Stomach (tissue), 9 donors: Measurements from ENCODE around the gene SIGLEC9. TPM values are rescaled to one million over a fixed set of nuclear protein-coding genes. Genes with fewer than 3 reads are reported as not detected.
A peak's percentile ranks its signal among the peaks of the same experiment; 100 is the strongest.

Experiments
- DNase-seq, 2 donors: peaks; one replicate each; pipeline versions ENCODE4 v3.0.0 to v3.0.0-alpha.2; 2013 to 2019
- H3K27ac ChIP-seq, 5 donors: fragments of 200-600 bp in 4 of 5; sonication (generic) in 4 of 5; one replicate each; pipeline ENCODE4 v1.5.1; 2013 to 2019; ENCODE audit warnings: mild to moderate bottlenecking in 1 of 5, moderate library complexity in 1 of 5
- H3K27me3 ChIP-seq, 3 donors: fragments of 200-600 bp; sonication (generic); one replicate each; pipeline ENCODE4 v1.5.1; 2017 to 2019; ENCODE audit warnings: mixed run types in 1 of 3
- H3K36me3 ChIP-seq, 4 donors: fragments of 200-600 bp; sonication (generic); 1 replicate in 3 of 4; 2 replicates in 1 of 4; pipeline ENCODE4 v1.5.1; 2016 to 2019
- H3K4me1 ChIP-seq, 4 donors: fragments of 200-600 bp; sonication (generic); one replicate each; pipeline ENCODE4 v1.5.1; 2016 to 2019
- H3K4me3 ChIP-seq, 4 donors: fragments of 200-600 bp; sonication (generic) in 3 of 4; one replicate each; pipeline ENCODE4 v1.5.1; 2016 to 2019; ENCODE audit warnings: mild to moderate bottlenecking in 1 of 4
- H3K9me3 ChIP-seq, 4 donors: fragments of 200-600 bp; sonication (generic); one replicate each; pipeline ENCODE4 v1.5.1; 2016 to 2019
- EP300 ChIP-seq: sonication (generic); formaldehyde crosslinking; IDR thresholded peaks from one replicate; pipeline ENCODE4 v1.6.1; 2017; ENCODE audit warnings: antibody characterized with exemption
- POLR2A ChIP-seq, 4 donors: fragments of 450-650 bp; IDR thresholded peaks; one replicate each; pipeline ENCODE4 v1.6.1; 2016; ENCODE audit warnings: antibody characterized with exemption in 4 of 4, control low read depth in 2 of 4, mild to moderate bottlenecking in 1 of 4, moderate library complexity in 1 of 4
- POLR2AphosphoS5 ChIP-seq, 3 donors: sonication (generic); formaldehyde crosslinking; IDR thresholded peaks; one replicate each; pipeline ENCODE4 v1.6.1; 2016; ENCODE audit warnings: antibody characterized with exemption in 3 of 3
- WGBS, 5 donors: extraction: QIAGEN DNeasy Blood & Tissue Kit in 3 of 5; methylation state at CpG; one replicate each; pipeline versions ENCODE4 v1.1.5 to v1.1.7; 2013 to 2018; 5-methylcytosine and 5-hydroxymethylcytosine counted together
- intact Hi-C: fragments of 100-400 bp; cut with DNase I; formaldehyde crosslinking; loops from one replicate; pipeline ENCODE4 v1.15.1; 2023; ENCODE audit warnings: low total_unique reads
- polyA plus RNA-seq, 3 donors: library from polyadenylated mRNA; stranded (reverse); fragments of 200-250 nt; gene quantifications; one replicate each; pipeline ENCODE4 v1.2.3, GENCODE V29; 2013
- total RNA-seq, 5 donors: library from RNA; depleted of rRNA; stranded (reverse); fragments of >200 nt; gene quantifications; one replicate each; pipeline versions ENCODE4 v1.1.0 to v1.2.3, GENCODE V29; 2014 to 2016
- TF ChIP-seq, protein P1 (sequence below), 7 experiments: fragments of 450-650 bp in 4 of 7; fragments of 200-600 bp in 3 of 7; sonication (generic) in 3 of 7; IDR thresholded peaks; one replicate each; pipeline ENCODE4 v1.5.1; 2016 to 2019; ENCODE audit warnings: antibody characterized with exemption in 7 of 7, control low read depth in 2 of 7, mild to moderate bottlenecking in 1 of 7
- donor health status: healthy with polysubstance abuse.
- donor health status: Bipolar disorder and iron deficiency.
- donor health status: healthy.

SIGLEC9 gene
- total and polyA plus RNA-seq, 8 donors = 0.61 to 13.9 (median 1.2) TPM; not detected in 1

- peak; percentile 46 to 50 for DNase-seq
- WGBS, 5 donors = 48 to 65% (median 50%) methylated on average over 6 of the region's 6 CpGs
- intact Hi-C loops = no loop called here
Measured at GRCh38 chr19:51123381-51123800, 1.3 kb upstream of the SIGLEC9 start.

GRCh38 chr19:51123802-51124201 is 904 bp upstream of the SIGLEC9 start:
- Histone ChIP-seq H3K4me1 (peaks cover 0 to 9% (median 4%) of the 10 kb centered on the region in 4 donors), H3K36me3 (no peaks in the 10 kb centered on the region), H3K9me3 (no peaks in the 10 kb centered on the region), H3K4me3 (peak overlapping the region in 1 of 4 donors; percentile 9), H3K27me3 (peaks cover 0 to 38% (median 0%) of the 10 kb centered on the region in 3 donors), H3K27ac (peak overlapping the region in 3 of 5 donors; percentile 61 to 81 (median 74))
- intact Hi-C loops = no loop called here
- TF ChIP-seq POLR2A (IDR thresholded peaks at IDR 0.05) (no peak), EP300 (no peak), POLR2AphosphoS5 (IDR thresholded peaks at IDR 0.05) (no peak)
- TF ChIP-seq, protein P1, sequence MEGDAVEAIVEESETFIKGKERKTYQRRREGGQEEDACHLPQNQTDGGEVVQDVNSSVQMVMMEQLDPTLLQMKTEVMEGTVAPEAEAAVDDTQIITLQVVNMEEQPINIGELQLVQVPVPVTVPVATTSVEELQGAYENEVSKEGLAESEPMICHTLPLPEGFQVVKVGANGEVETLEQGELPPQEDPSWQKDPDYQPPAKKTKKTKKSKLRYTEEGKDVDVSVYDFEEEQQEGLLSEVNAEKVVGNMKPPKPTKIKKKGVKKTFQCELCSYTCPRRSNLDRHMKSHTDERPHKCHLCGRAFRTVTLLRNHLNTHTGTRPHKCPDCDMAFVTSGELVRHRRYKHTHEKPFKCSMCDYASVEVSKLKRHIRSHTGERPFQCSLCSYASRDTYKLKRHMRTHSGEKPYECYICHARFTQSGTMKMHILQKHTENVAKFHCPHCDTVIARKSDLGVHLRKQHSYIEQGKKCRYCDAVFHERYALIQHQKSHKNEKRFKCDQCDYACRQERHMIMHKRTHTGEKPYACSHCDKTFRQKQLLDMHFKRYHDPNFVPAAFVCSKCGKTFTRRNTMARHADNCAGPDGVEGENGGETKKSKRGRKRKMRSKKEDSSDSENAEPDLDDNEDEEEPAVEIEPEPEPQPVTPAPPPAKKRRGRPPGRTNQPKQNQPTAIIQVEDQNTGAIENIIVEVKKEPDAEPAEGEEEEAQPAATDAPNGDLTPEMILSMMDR (IDR thresholded peaks at IDR 0.05) = no peak
- DNase-seq = no peak
- WGBS, 5 donors = 80 to 83% (median 82%) methylated on average over 9 of the region's 9 CpGs

More at GRCh38 chr19:51123381-51123800, 1.3 kb upstream of the SIGLEC9 start:
- Histone ChIP-seq H3K4me1 (peaks cover 0 to 7% (median 3%) of the 10 kb centered on the region in 4 donors), H3K27me3 (peaks cover 0 to 38% (median 0%) of the 10 kb centered on the region in 3 donors), H3K36me3 (no peaks in the 10 kb centered on the region), H3K27ac (peak overlapping the region in 3 of 5 donors; percentile 61 to 81 (median 74)), H3K4me3 (no peak overlapping the region), H3K9me3 (no peaks in the 10 kb centered on the region)
- TF ChIP-seq POLR2AphosphoS5 (IDR thresholded peaks at IDR 0.05) = no peak
- TF ChIP-seq EP300 = no peak
- TF ChIP-seq, protein P1 (IDR thresholded peaks at IDR 0.05) = no peak
- no peak for TF ChIP-seq POLR2A (IDR thresholded peaks at IDR 0.05)

DNA sequence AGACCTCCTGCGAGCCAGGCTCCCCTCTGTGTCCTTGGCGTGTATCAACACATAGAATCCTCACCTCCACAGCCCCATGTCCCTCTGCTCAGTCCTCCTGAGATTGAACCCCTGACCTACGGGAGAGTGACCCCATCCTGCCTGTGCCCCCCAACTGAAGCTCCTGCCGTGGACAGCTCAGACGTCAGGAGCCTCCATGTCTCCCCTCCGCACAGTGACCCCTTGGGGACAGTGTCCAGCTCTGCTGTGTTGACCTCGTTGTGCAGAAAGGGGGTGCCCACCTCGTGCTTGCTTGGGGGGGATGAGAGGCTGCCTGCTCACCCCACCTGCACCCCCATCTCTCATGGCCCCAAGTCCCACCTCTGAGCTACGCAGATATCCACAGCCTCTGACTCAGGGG is 490 bp upstream of the SIGLEC9 start:
- peak overlapping the region in 1 of 4 donors; percentile 9 for H3K4me3 ChIP-seq
- peak overlapping the region in 3 of 5 donors; percentile 61 to 81 (median 74) for H3K27ac ChIP-seq
- intact Hi-C loops = no loop called here
- peaks cover 0 to 38% (median 0%) of the 10 kb centered on the region in 3 donors for H3K27me3 ChIP-seq
- 79 to 87% (median 82%) methylated on average over 9 of the region's 9 CpGs for WGBS, 5 donors
- no peak for DNase-seq
- no peaks in the 10 kb centered on the region for H3K9me3 ChIP-seq
- peaks cover 0 to 11% (median 4%) of the 10 kb centered on the region in 4 donors for H3K4me1 ChIP-seq
- no peak for TF ChIP-seq POLR2A (IDR thresholded peaks at IDR 0.05)
- no peak for TF ChIP-seq EP300
- TF ChIP-seq POLR2AphosphoS5 (IDR thresholded peaks at IDR 0.05) = no peak
- TF ChIP-seq, protein P1 (IDR thresholded peaks at IDR 0.05) = no peak
- no peaks in the 10 kb centered on the region for H3K36me3 ChIP-seq

GRCh38 chr19:51125421-51126075 is 842 bp downstream of the SIGLEC9 start:
- intact Hi-C loops = no loop called here
- TF ChIP-seq POLR2A (IDR thresholded peaks at IDR 0.05) (no peak), POLR2AphosphoS5 (IDR thresholded peaks at IDR 0.05) (no peak), EP300 (no peak)
- TF ChIP-seq, protein P1 (IDR thresholded peaks at IDR 0.05) = no peak
- WGBS, 5 donors = 86 to 91% (median 87%) methylated on average over 6 to 16 of the region's 16 CpGs
- H3K27me3 ChIP-seq = peaks cover 0 to 38% (median 0%) of the 10 kb centered on the region in 3 donors
- H3K4me1 ChIP-seq = peaks cover 0 to 11% (median 4%) of the 10 kb centered on the region in 4 donors
- H3K27ac ChIP-seq = peak overlapping the region in 4 of 5 donors; percentile 13 to 81 (median 62)
- peak overlapping the region in 3 of 4 donors; percentile 7 to 37 (median 27) for H3K4me3 ChIP-seq
- H3K36me3 ChIP-seq = no peaks in the 10 kb centered on the region
- DNase-seq = no peak
- no peaks in the 10 kb centered on the region for H3K9me3 ChIP-seq
